Endothelial cell of umbilical vein (primary cell): ENCODE measurements around the gene TM9SF2. TPM values are rescaled to one million over a fixed set of nuclear protein-coding genes. Genes with fewer than 3 reads are reported as not detected.

ENCODE experiments used
- BruUV-seq: library from RNA; stranded (reverse); fragments of 400-500 nt; replicated peaks from 2 replicates; lab custom pipeline; 2021; lab: Mats Ljungman, UMichigan
- CTCF ChIA-PET: fragments of 300-600, 350-600 bp; sonication (Branson Sonifier 250); formaldehyde crosslinking; loops from one replicate; lab custom pipeline; 2021; ENCODE audit warnings: antibody characterized with exemption, inconsistent platforms; lab: Charles Lee
- POLR2A ChIA-PET: fragments of 300-600, 350-600 bp; sonication (Branson Sonifier 250); formaldehyde crosslinking; loops from one replicate; lab custom pipeline; 2021; ENCODE audit warnings: antibody characterized with exemption, inconsistent platforms; lab: Charles Lee
- DNase-seq: peaks from one replicate; pipeline ENCODE4 v3.0.0-alpha.2; 2011; ENCODE audit warnings: low read depth, low spot score
- FAIRE-seq: peaks from 2 replicates; lab custom pipeline; 2011; peaks lifted over from hg19 to GRCh38; lab: Jason Lieb, UNC
- H2AFZ ChIP-seq: 2 replicates; pipeline ENCODE4 v1.6.0; 2012; ENCODE audit warnings: low read depth, low read length, control low read depth, inconsistent platforms
- H3K27ac ChIP-seq: 2 replicates; pipeline ENCODE4 v1.5.1; 2011; ENCODE audit warnings: low read depth, mild to moderate bottlenecking, control low read depth, low read length, moderate library complexity; ENCODE audit not compliant: insufficient read depth
- H3K27me3 ChIP-seq, 2 experiments: 2 replicates each; pipeline versions ENCODE4 v1.6.0 to v1.6.1; 2011; ENCODE audit warnings: low read length in 2 of 2, mixed read lengths in 1 of 2; ENCODE audit not compliant: control insufficient read depth in 2 of 2, insufficient read depth in 2 of 2
- H3K36me3 ChIP-seq, 2 experiments: 2 replicates in 1 of 2; 3 replicates in 1 of 2; pipeline ENCODE4 v1.5.1; 2011; ENCODE audit warnings: low read length in 2 of 2, mild to moderate bottlenecking in 1 of 2, moderate library complexity in 1 of 2; ENCODE audit not compliant: control insufficient read depth in 2 of 2, insufficient read depth in 2 of 2; ENCODE audit errors: extremely low read depth in 1 of 2
- H3K4me1 ChIP-seq: 3 replicates; pipeline ENCODE4 v1.5.1; 2011; ENCODE audit warnings: mild to moderate bottlenecking, low read length; ENCODE audit not compliant: control insufficient read depth, insufficient read depth; ENCODE audit errors: extremely low read depth
- H3K4me2 ChIP-seq: 2 replicates; pipeline ENCODE4 v1.6.1; 2011; ENCODE audit warnings: low read length, control low read depth, mixed read lengths; ENCODE audit not compliant: insufficient read depth
- H3K4me3 ChIP-seq, 3 experiments: fragments of 200-600 bp in 1 of 3; sonication (generic), shearing (Covaris generic) in 1 of 3; replicated peaks in 1 of 3; 2 replicates each; pipeline ENCODE4 v1.5.1; 2011 to 2016; ENCODE audit warnings: control low read depth in 3 of 3, low read length in 3 of 3, mild to moderate bottlenecking in 2 of 3, inconsistent platforms in 1 of 3, low read depth in 1 of 3, moderate library complexity in 1 of 3; ENCODE audit not compliant: insufficient read depth in 1 of 3
- H3K79me2 ChIP-seq: 2 replicates; pipeline ENCODE4 v1.6.0; 2012; ENCODE audit warnings: low read length, inconsistent platforms; ENCODE audit not compliant: control insufficient read depth, insufficient read depth
- H3K9ac ChIP-seq: replicated peaks from 2 replicates; pipeline ENCODE3; 2011; ENCODE audit warnings: low read length, control low read depth; ENCODE audit not compliant: insufficient read depth; ENCODE audit errors: extremely low read depth
- H3K9me1 ChIP-seq: replicated peaks from 3 replicates; pipeline ENCODE4 v1.6.0; 2011; ENCODE audit warnings: mild to moderate bottlenecking, low read length; ENCODE audit not compliant: control insufficient read depth, insufficient read depth; ENCODE audit errors: extremely low read depth
- H3K9me3 ChIP-seq: replicated peaks from 2 replicates; pipeline ENCODE4 v1.5.1; 2012; ENCODE audit warnings: low read length, inconsistent platforms; ENCODE audit not compliant: control insufficient read depth, insufficient read depth
- H4K20me1 ChIP-seq: replicated peaks from 2 replicates; pipeline ENCODE3; 2011; ENCODE audit warnings: mild to moderate bottlenecking, low read length; ENCODE audit not compliant: control insufficient read depth, insufficient read depth; ENCODE audit errors: extremely low read depth
- CTCF ChIP-seq, 2 donors: IDR thresholded peaks; 1 replicate in 1 of 2; 2 replicates in 1 of 2; pipeline ENCODE4 v1.5.1; 2011; ENCODE audit warnings: low read length in 2 of 2, mild to moderate bottlenecking in 2 of 2, moderate library complexity in 2 of 2, control low read depth in 1 of 2, inconsistent platforms in 1 of 2, low read depth in 1 of 2; ENCODE audit not compliant: insufficient read depth in 1 of 2; ENCODE audit errors: extremely low read depth in 1 of 2
- EZH2 ChIP-seq: IDR thresholded peaks from 2 replicates; pipeline ENCODE4 v1.6.1; 2012; ENCODE audit warnings: borderline replicate concordance, low read depth, mild to moderate bottlenecking, moderate library complexity, low read length, inconsistent platforms; ENCODE audit not compliant: severe bottlenecking
- FOS ChIP-seq: IDR thresholded peaks from 2 replicates; pipeline ENCODE4 v1.6.1; 2011; ENCODE audit warnings: mild to moderate bottlenecking, low read length, moderate library complexity, borderline replicate concordance; ENCODE audit not compliant: insufficient read depth
- GATA2 ChIP-seq: IDR thresholded peaks from 2 replicates; pipeline ENCODE4 v1.7.0; 2011; ENCODE audit warnings: low read depth, mild to moderate bottlenecking, moderate library complexity, mixed read lengths, low read length; ENCODE audit not compliant: insufficient read length, insufficient read depth
- JUN ChIP-seq: IDR thresholded peaks from 2 replicates; pipeline ENCODE4 v1.6.1; 2011; ENCODE audit warnings: borderline replicate concordance, low read depth; ENCODE audit not compliant: insufficient read length, insufficient read depth
- MAX ChIP-seq: IDR thresholded peaks from 2 replicates; pipeline ENCODE4 v1.6.1; 2011; ENCODE audit not compliant: insufficient read depth, insufficient read length
- MYC ChIP-seq: IDR thresholded peaks from one replicate; pipeline ENCODE4 v1.6.1; 2011; ENCODE audit warnings: mild to moderate bottlenecking, low read depth, low read length
- POLR2A ChIP-seq: IDR thresholded peaks from 2 replicates; pipeline ENCODE4 v1.6.1; 2012; ENCODE audit warnings: low read depth, mild to moderate bottlenecking, control low read depth, low read length
- POLR2AphosphoS5 ChIP-seq: IDR thresholded peaks from 2 replicates; pipeline ENCODE4 v1.6.1; 2012; ENCODE audit warnings: low read depth, mild to moderate bottlenecking, control low read depth, low read length, moderate library complexity; ENCODE audit not compliant: insufficient read depth
- dilution Hi-C: fragments of 300-500 bp; cut with MboI; formaldehyde crosslinking; loops from one replicate; pipeline ENCODE4 v1.15.0; 2019; ENCODE audit warnings: low sequenced_read_pairs; ENCODE audit not compliant: extremely low pct_ligation_motif_present
- intact Hi-C: fragments of 100-400 bp; cut with micrococcal nuclease; formaldehyde crosslinking; loops from one replicate; pipeline ENCODE4 v1.10.0; 2022
- polyA plus RNA-seq, 4 experiments: library from polyadenylated mRNA; depleted of rRNA in 3 of 4; stranded (reverse) in 3 of 4; unstranded in 1 of 4; fragments of >200 nt; gene quantifications; 2 replicates each; pipeline versions ENCODE4 v1.2.1 to v1.2.3, GENCODE V29; 2011 to 2012; ENCODE audit warnings: missing spikeins in 1 of 4
- total RNA-seq: library from RNA; stranded (reverse); gene quantifications from 2 replicates; pipeline ENCODE4 v1.2.3, GENCODE V29; 2021

Gene TM9SF2
- total and polyA plus RNA-seq, 2 donors (not counting 3 experiments of a cell fraction or from before 2014, with no cell fraction given), result 76.0 to 90.0 TPM

GRCh38 chr13:99601535-99601934, 100.3 kb downstream of the TM9SF2 start:
- intact Hi-C loops (no loop called here), dilution Hi-C loops (no loop called here)

More at GRCh38 chr13:99601535-99601934, 100.3 kb downstream of the TM9SF2 start:
- H3K27ac ChIP-seq, result no peak overlapping the region
- H3K36me3 ChIP-seq, result no peaks in the 10 kb centered on the region
- no peaks in the 10 kb centered on the region for H3K9me1 ChIP-seq
- FAIRE-seq (no peak), DNase-seq (no peak)
- H3K4me2 ChIP-seq, result no peak overlapping the region
- H2AFZ ChIP-seq, result no peak overlapping the region
- H3K27me3 ChIP-seq, result peaks cover 0 to 4% of the 10 kb centered on the region in 2 experiments
- H4K20me1 ChIP-seq, result no peaks in the 10 kb centered on the region
- H3K4me3 ChIP-seq, result no peak overlapping the region
- no peak overlapping the region for H3K9ac ChIP-seq
- H3K79me2 ChIP-seq, result no peaks in the 10 kb centered on the region
- BruUV-seq, result no TSS peak
- H3K9me3 ChIP-seq, result no peaks in the 10 kb centered on the region
- POLR2A ChIA-PET, result no interaction called here
- TF ChIP-seq MAX, result no peak
- TF ChIP-seq MYC, result no peak
- no peak for TF ChIP-seq POLR2A
- no peak for TF ChIP-seq CTCF (IDR thresholded peaks at IDR 0.05; ENCODE audit: extremely low read depth in 1 of 2, insufficient read depth in 1 of 2, low read depth in 1 of 2, low read length in 2 of 2)
- no peak for TF ChIP-seq FOS
- no peak for TF ChIP-seq EZH2
- no peak for TF ChIP-seq POLR2AphosphoS5
- no peak for TF ChIP-seq GATA2
- TF ChIP-seq JUN, result no peak
- CTCF ChIA-PET, result no interaction called here
- H3K4me1 ChIP-seq, result peaks cover 9% of the 10 kb centered on the region
